ENCODE measurements around the gene MIF4GD.

- TF ChIP-seq REST (IDR thresholded peaks at IDR 0.05; ENCODE audit: insufficient read depth in 1 of 2, low read depth in 2 of 2, low read length in 2 of 2) (no peak), SIN3A (IDR thresholded peaks at IDR 0.05; ENCODE audit: borderline replicate concordance, insufficient read depth, low read length) (no peak)
Measured at GRCh38 chr17:75218131-75218530, 52.9 kb downstream of the MIF4GD start.

All from PFSK-1 (cell line).